ENCODE measurements around the gene C10orf67.

GRCh38 chr10:23317416-23317815 lies 27.2 kb downstream of the C10orf67 start:
- TF ChIP-seq EZH2 (IDR thresholded peaks at IDR 0.05; ENCODE audit: insufficient read depth, poor library complexity, severe bottlenecking), result no peak
- TF ChIP-seq EZH2phosphoT487 (IDR thresholded peaks at IDR 0.05; ENCODE audit: insufficient read depth, low read depth), result no peak
